Measurements from ENCODE around the gene NFIB.

The NFIB gene

DNA sequence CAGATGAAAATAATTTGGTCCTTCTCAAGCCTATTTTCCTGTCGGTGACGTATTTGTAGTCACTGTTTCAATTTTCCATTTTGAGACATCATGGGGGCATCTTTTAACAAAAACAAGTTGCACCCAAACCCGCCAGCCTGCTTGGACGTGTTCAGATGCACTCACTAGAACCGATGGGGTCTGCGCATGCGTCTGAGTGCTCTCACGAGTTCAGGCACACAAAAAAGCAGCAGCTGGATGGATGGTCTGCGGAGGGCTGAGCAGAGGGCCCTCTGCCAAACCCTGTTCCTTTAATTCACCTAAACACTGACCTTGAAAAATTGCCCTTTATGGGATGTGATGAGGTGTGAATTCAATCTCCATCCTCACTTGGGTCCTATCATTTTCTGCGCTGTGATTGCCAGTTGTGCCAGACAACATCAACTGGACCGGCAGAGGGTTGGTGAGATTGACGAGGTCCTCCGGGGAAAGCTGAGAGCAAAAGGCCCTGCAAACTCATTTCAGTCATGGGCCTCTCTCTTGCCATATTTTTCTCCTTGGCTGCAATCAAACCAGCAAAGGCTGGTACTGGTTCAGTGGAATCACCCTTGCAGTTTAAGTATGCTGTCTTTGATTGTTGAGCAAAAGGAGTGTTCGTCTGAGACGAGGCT, 251.9 kb downstream of the NFIB start:
- Histone ChIP-seq H3K27ac (no peak overlapping the region), H4K20me1 (no peaks in the 10 kb centered on the region), H3K9ac (no peak overlapping the region), H3K9me3 (no peaks in the 10 kb centered on the region), H3K4me3 (no peak overlapping the region), H3K4me2 (no peak overlapping the region), H3K27me3 (no peaks in the 10 kb centered on the region), H3K4me1 (0 out of 2 replicates have a peak, but pooled peaks cover 7% of the 10 kb centered on the region), H3K36me3 (no peaks in the 10 kb centered on the region)
- no peak for TF ChIP-seq Cebpa-rat (IDR thresholded peaks at IDR 0.05)

DNA sequence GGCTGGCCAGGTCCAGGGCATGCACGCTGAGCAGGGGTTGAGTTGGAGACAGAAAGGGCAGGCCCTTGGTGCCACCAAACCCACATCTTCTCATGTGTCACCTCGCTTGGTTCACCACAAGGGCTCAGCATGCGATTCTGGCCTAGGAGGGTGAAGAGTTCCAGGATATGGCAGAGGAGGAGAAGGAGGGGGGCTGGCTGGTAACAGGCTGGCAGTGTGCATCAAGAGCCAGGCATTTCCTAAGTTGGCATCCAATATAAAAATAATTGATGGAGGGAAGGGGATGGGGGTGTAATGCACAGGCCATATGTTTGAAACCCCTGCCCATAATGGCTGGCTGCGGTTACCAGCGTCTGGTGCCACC, 255.6 kb downstream of the NFIB start:
- Histone ChIP-seq H3K27ac (no peak overlapping the region), H4K20me1 (no peaks in the 10 kb centered on the region), H3K36me3 (no peaks in the 10 kb centered on the region), H3K27me3 (no peaks in the 10 kb centered on the region), H3K4me1 (0 out of 2 replicates have a peak, but pooled peaks cover 7% of the 10 kb centered on the region), H3K4me2 (no peak overlapping the region), H3K9me3 (no peaks in the 10 kb centered on the region), H3K9ac (no peak overlapping the region), H3K4me3 (no peak overlapping the region)
- TF ChIP-seq Cebpa-rat (IDR thresholded peaks at IDR 0.05), result no peak

DNA sequence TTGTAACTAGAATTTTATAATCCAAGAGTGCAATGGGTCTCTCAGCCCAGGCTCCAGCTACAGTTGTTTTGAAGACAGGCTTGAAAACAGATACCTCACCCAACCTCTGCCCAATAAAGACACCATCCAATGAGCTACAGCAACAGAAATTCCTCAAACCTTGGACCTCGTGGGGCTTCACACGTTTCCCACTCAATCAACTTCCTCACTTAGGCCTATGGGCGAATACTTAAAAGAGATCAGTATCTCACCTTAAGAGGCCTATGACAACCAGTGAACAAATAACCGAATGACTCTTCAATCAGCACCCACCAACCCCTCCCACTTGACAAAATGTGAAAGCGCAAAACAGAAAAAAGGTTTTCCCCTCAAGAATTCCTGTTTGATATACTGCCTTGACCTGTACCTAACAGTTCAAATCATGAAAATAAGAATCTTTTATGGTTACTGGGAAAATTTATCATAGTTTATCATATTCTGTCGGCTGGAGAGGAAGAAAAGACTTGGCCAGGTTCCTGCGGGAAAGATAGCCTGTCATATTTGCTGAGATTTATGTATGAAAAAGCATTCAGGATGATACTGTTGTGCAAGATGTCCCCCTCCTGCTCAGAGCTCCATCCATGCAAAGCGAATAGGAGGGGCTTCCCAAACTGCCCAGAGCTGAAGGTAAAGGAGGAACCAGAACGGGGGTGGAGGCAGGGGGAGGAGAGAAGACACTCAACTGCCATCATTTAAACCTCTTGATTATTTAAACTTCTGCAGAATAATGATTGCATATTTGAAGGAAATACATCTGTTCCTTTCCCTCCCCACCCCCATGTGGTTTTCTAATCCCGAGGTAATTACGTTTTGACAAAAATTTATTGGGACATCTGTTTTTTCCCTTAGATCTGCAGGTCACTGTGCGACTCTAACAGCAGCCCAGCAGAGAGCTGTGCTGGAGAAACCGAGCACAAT, 256.3 kb downstream of the NFIB start:
- Histone ChIP-seq H4K20me1 (no peaks in the 10 kb centered on the region), H3K4me2 (no peak overlapping the region), H3K9ac (no peak overlapping the region), H3K27ac (no peak overlapping the region), H3K27me3 (no peaks in the 10 kb centered on the region), H3K9me3 (no peaks in the 10 kb centered on the region), H3K4me3 (no peak overlapping the region), H3K36me3 (no peaks in the 10 kb centered on the region), H3K4me1 (0 out of 2 replicates have a peak, but pooled peaks cover 7% of the 10 kb centered on the region)
- no peak for TF ChIP-seq Cebpa-rat (IDR thresholded peaks at IDR 0.05)

DNA sequence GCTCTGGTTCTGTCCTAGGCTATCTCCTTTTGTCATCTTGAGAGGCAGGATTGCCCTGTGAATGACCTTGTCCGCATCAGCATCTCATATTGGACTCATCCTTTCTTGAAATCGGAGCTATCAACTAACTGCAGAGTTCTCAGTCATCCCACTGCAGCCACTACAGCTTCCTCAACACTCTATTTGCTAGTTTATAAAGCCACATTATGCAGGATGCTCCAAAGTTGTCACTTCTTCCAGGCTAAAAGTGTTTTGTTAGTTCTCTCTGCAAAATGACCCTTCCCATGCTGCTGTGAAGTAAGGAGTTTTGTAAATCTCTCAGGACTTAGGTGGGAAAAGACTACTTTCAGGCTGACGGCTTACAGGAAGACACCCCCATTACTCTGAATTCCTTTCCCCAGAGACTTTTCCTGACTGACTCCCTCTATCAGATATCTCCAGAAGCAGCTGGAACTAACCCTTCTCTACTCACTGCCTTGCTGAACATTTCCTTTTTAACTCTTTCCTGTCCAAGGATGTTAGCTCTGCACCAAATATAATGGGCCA, 257.6 kb downstream of the NFIB start:
- 0 out of 2 replicates have a peak, but pooled peaks cover 7% of the 10 kb centered on the region for H3K4me1 ChIP-seq
- H3K9ac ChIP-seq, result no peak overlapping the region
- TF ChIP-seq Cebpa-rat (IDR thresholded peaks at IDR 0.05), result no peak
- no peaks in the 10 kb centered on the region for H3K36me3 ChIP-seq
- H4K20me1 ChIP-seq, result no peaks in the 10 kb centered on the region
- no peaks in the 10 kb centered on the region for H3K27me3 ChIP-seq
- no peak overlapping the region for H3K4me3 ChIP-seq
- no peak overlapping the region for H3K27ac ChIP-seq
- no peak overlapping the region for H3K4me2 ChIP-seq
- H3K9me3 ChIP-seq, result no peaks in the 10 kb centered on the region

DNA sequence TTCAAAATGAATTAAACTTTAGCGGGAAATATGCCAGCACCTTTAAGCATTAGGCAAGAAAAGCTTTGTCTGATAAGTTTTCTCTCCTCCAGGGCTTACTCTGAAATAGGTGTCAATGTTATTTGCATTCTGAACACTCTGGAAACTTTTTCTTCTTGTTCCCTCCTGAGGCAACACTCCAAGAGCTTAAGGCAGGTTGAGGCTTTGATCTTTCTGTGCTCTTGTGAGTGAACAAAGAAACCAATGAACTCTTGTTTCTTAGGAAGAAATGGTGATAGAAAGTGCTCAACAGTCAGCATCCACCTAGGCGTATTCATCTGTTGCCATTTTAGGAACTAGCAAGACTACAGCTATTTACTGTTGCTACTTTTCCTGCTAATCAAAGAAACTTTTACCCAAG, 259.8 kb downstream of the NFIB start:
- H3K27me3 ChIP-seq, result no peaks in the 10 kb centered on the region
- no peaks in the 10 kb centered on the region for H4K20me1 ChIP-seq
- no peak for TF ChIP-seq Cebpa-rat (IDR thresholded peaks at IDR 0.05)
- no peak overlapping the region for H3K27ac ChIP-seq
- no peak overlapping the region for H3K9ac ChIP-seq
- 0 out of 2 replicates have a peak, but pooled peaks cover 7% of the 10 kb centered on the region for H3K4me1 ChIP-seq
- no peaks in the 10 kb centered on the region for H3K36me3 ChIP-seq
- no peaks in the 10 kb centered on the region for H3K9me3 ChIP-seq
- H3K4me2 ChIP-seq, result no peak overlapping the region
- no peak overlapping the region for H3K4me3 ChIP-seq

GRCh38 chr9:14052359-14052758, 261.6 kb downstream of the NFIB start:
- no peaks in the 10 kb centered on the region for H3K36me3 ChIP-seq
- H3K27ac ChIP-seq, result no peak overlapping the region
- H3K4me2 ChIP-seq, result no peak overlapping the region
- no peaks in the 10 kb centered on the region for H3K27me3 ChIP-seq
- no peaks in the 10 kb centered on the region for H4K20me1 ChIP-seq
- H3K4me3 ChIP-seq, result no peak overlapping the region
- no peaks in the 10 kb centered on the region for H3K9me3 ChIP-seq
- TF ChIP-seq Cebpa-rat (IDR thresholded peaks at IDR 0.05), result no peak
- no peak overlapping the region for H3K9ac ChIP-seq
- no peaks in the 10 kb centered on the region for H3K4me1 ChIP-seq

GRCh38 chr9:14051419-14051818, 262.5 kb downstream of the NFIB start:
- Histone ChIP-seq H3K9ac (no peak overlapping the region), H4K20me1 (no peaks in the 10 kb centered on the region), H3K27ac (no peak overlapping the region), H3K4me1 (no peaks in the 10 kb centered on the region), H3K36me3 (no peaks in the 10 kb centered on the region), H3K9me3 (no peaks in the 10 kb centered on the region), H3K4me2 (no peak overlapping the region), H3K4me3 (no peak overlapping the region), H3K27me3 (no peaks in the 10 kb centered on the region)
- no peak for TF ChIP-seq Cebpa-rat (IDR thresholded peaks at IDR 0.05)

- no peaks in the 10 kb centered on the region for H3K4me1 ChIP-seq
- H3K27me3 ChIP-seq, result no peaks in the 10 kb centered on the region
- no peak overlapping the region for H3K27ac ChIP-seq
- H3K9me3 ChIP-seq, result no peaks in the 10 kb centered on the region
- no peak overlapping the region for H3K9ac ChIP-seq
- H3K36me3 ChIP-seq, result no peaks in the 10 kb centered on the region
- H3K4me2 ChIP-seq, result no peak overlapping the region
- H3K4me3 ChIP-seq, result no peak overlapping the region
- H4K20me1 ChIP-seq, result no peaks in the 10 kb centered on the region
- TF ChIP-seq Cebpa-rat (IDR thresholded peaks at IDR 0.05), result no peak
These were observed 270.5 kb downstream of the NFIB start for GRCh38 chr9:14043483-14043882.

DNA sequence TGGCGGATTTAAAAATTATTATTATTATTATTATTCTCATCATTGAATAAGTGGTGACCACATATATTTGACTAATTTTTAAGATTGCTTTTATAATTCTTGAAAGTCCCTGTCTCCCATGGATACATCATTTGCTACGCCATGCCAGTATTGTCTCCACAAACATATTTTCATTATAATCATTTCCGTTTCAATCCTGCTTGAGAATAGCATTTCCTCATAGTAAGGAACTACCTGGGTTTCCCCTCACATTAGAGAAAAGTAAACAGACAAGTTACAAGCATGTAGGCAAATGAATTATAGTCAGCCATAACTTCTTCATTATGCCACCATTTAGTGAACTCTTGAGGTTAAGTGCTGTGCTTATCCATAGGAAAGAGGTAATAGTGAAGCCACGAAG, 276.6 kb downstream of the NFIB start:
- Histone ChIP-seq H3K9ac (no peak overlapping the region), H3K4me1 (no peaks in the 10 kb centered on the region), H3K9me3 (no peaks in the 10 kb centered on the region), H3K27ac (no peak overlapping the region), H3K36me3 (no peaks in the 10 kb centered on the region), H4K20me1 (no peaks in the 10 kb centered on the region), H3K27me3 (no peaks in the 10 kb centered on the region), H3K4me3 (no peak overlapping the region), H3K4me2 (no peak overlapping the region)
- TF ChIP-seq Cebpa-rat (IDR thresholded peaks at IDR 0.05), result no peak

DNA sequence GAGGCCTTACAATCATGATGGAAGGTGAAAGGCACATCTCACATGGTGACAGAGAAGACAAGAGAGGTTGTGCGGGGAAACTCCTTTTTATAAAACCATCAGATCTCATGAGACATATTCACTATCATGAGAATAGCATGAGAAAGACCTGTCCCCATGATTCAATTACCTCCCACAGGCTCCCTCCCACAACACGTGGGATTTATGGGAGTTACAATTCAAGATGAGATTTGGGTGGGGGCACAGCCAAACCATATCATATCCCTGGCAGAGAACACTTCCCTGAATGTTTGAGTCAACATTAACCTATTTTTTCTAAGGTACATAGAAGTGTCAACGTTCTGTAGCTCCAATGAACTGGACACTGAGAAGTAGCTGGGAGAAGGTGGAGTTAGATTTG, 280.9 kb downstream of the NFIB start:
- H3K36me3 ChIP-seq, result no peaks in the 10 kb centered on the region
- H3K27ac ChIP-seq, result no peak overlapping the region
- no peak for TF ChIP-seq Cebpa-rat (IDR thresholded peaks at IDR 0.05)
- no peaks in the 10 kb centered on the region for H4K20me1 ChIP-seq
- no peak overlapping the region for H3K9ac ChIP-seq
- H3K4me1 ChIP-seq, result no peaks in the 10 kb centered on the region
- no peaks in the 10 kb centered on the region for H3K9me3 ChIP-seq
- no peak overlapping the region for H3K4me3 ChIP-seq
- H3K27me3 ChIP-seq, result no peaks in the 10 kb centered on the region
- no peak overlapping the region for H3K4me2 ChIP-seq

Measured in BLaER1 (cell line).